Astrocyte of the spinal cord (primary cell): ENCODE results near the gene NCAM1.

Experiments used
- DNase-seq: peaks from one replicate; pipeline ENCODE4 v3.0.0; 2011; ENCODE audit warnings: low read depth, low spot score
- H3K4me3 ChIP-seq: 2 replicates; pipeline ENCODE4 v1.5.1; 2011; ENCODE audit warnings: low read depth, mild to moderate bottlenecking, low read length, moderate library complexity
- in situ Hi-C: cut with HindIII; loops from 2 replicates; pipeline ENCODE4 v1.10.0; 2017; ENCODE audit warnings: low sequenced_read_pairs
- TF ChIP-seq, protein P1 (sequence below): IDR thresholded peaks from 2 replicates; pipeline ENCODE4 v1.5.1; 2012; ENCODE audit warnings: low read depth, mild to moderate bottlenecking, low read length, inconsistent platforms

The NCAM1 gene

GRCh38 chr11:113286009-113286408 lies 324.8 kb downstream of the NCAM1 start:
- no peak for DNase-seq
- TF ChIP-seq, protein P1, sequence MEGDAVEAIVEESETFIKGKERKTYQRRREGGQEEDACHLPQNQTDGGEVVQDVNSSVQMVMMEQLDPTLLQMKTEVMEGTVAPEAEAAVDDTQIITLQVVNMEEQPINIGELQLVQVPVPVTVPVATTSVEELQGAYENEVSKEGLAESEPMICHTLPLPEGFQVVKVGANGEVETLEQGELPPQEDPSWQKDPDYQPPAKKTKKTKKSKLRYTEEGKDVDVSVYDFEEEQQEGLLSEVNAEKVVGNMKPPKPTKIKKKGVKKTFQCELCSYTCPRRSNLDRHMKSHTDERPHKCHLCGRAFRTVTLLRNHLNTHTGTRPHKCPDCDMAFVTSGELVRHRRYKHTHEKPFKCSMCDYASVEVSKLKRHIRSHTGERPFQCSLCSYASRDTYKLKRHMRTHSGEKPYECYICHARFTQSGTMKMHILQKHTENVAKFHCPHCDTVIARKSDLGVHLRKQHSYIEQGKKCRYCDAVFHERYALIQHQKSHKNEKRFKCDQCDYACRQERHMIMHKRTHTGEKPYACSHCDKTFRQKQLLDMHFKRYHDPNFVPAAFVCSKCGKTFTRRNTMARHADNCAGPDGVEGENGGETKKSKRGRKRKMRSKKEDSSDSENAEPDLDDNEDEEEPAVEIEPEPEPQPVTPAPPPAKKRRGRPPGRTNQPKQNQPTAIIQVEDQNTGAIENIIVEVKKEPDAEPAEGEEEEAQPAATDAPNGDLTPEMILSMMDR = no peak
- H3K4me3 ChIP-seq = no peak overlapping the region
- in situ Hi-C loops = no loop called here

DNA sequence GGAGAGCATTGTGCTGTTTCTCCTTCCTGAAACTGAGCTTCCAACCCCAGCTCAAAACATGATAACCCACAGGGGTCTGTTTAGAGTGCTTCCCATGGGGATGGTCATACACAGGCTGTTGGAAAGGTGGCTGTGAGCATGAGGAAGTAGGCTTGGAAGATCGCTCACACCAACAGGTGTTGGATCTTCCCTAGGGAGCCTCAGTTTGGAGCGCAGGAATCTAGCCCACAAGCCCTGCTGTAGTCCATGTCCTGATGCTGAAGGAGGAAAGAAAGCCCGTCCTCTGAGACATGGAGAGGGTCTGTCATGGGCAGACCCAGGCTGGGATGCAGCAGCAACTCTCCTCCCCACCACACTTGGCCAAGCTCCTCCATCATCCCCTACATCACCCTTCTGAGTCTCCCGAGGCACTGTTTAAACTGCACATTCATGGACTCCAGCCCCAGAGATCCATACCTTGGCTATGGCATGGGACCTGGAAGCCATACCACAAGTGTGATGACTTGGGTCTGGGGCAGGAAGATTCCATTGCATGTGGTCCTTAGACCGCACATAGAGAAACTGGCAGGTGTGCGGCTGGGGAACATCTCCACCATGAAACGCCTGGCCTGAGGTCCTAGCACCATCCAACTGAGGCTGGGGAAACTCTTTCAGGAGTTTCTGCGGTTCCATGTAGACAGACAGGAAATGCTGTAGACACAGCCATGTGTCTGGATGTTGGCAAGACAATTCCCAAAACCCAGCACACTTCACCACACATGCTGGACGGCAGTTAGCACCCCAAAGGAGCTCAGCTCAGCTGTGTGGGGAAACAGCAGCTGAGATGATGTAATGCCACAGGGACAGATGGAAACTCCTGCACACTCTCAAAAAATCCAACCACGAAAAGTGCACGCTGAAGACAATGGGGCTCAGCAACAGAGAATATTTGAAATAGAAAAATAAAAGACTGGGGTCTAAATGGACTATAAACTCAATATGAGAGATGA lies 325.6 kb downstream of the NCAM1 start:
- no peak for DNase-seq
- TF ChIP-seq, protein P1 = no peak
- no peak overlapping the region for H3K4me3 ChIP-seq
- in situ Hi-C loops = no loop called here

DNA sequence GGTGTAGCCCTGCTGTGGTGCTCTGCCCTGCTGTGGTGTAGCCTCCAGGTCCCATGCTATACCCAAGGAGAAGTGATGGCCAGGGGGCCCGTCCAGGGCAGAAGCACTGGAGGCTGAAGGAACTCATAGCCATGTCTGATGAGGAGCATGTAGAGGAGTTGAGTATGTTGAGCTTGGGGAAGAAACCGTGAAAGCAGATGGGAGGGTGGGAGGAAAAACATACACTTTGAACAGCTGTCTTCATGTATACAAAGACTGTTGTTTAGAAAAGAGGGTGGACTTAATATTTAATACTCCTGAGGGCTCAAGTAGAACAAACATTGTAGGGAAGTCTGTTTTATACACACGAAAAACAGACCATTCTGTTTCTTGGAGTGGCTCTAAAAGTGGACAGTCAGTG lies 326.6 kb downstream of the NCAM1 start:
- TF ChIP-seq, protein P1 = no peak
- no peak overlapping the region for H3K4me3 ChIP-seq
- in situ Hi-C loops = no loop called here
- DNase-seq = no peak

DNA sequence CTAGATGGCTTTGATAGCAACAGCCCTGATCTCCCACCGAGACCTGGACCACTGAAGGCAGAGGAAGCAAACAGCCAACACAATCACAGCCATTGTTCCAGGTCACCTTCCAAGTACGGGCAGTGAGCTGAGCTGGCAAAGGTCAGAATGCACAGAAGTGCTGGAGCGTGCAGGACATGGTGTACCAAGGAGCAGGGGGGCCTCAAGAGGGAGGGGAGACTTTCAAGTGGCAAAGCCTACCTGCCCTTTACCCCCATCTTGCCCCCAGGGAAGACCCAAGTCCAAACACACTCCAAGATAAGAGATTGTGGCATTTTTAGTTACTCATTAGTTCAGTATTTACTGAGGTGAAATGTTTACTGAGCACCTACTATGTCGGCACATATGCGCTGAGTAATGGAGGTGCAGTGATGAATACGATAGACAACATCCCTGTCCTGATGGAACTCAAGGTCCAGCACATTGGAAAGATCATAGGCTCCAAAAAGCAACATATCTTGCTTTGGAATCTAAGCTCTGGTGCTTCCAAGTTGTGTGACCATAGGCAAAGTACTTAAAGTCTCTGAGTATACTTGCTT lies 327.2 kb downstream of the NCAM1 start:
- no peak overlapping the region for H3K4me3 ChIP-seq
- TF ChIP-seq, protein P1 = no peak
- in situ Hi-C loops = no loop called here
- DNase-seq = no peak

DNA sequence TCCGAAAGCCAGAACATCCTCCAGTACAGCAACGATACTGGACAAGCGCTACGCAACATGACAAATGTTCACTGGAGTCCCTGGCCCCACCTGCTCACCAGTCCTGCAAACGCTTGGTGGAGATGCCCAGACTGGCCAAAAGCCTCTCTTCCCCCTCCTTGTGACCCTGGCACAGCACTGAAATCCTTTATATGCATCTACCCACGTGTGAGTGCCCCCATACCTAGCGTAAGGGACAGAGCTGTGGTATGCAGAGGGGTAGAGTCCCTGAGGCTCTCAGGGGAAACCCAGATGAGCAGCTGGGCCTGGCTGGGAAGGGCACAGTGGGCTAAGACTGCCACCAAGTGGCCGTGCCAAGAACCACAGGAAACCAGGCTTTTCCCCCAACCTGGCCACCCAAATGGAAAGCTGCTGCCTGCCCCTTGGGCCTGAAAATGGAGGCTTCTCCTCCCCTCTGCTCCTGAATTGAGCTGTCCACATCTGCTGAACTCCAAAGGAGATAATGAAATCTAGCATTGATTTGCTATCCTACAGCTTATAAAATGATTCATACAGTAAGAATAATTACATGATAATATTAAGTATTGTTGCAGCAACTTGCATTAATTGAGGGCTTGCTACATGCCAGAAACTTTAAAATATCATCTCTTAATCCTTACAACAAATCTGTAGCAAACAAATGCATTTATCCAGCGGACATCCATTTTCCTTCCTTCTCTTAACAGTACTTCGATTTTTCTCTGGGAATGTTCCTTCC lies 328.4 kb downstream of the NCAM1 start:
- in situ Hi-C loops = no loop called here
- peak; percentile 39 for DNase-seq
- H3K4me3 ChIP-seq = no peak overlapping the region
- TF ChIP-seq, protein P1 = peak; percentile 92

GRCh38 chr11:113293936-113294335 lies 332.7 kb downstream of the NCAM1 start:
- H3K4me3 ChIP-seq = no peak overlapping the region
- TF ChIP-seq, protein P1 = no peak
- in situ Hi-C loops = no loop called here
- DNase-seq = no peak
